GM23248 (cell line): ENCODE measurements around the gene MAN1C1. TPM values are rescaled to one million over a fixed set of nuclear protein-coding genes. Genes with fewer than 3 reads are reported as not detected.

ENCODE experiments used
- DNase-seq: peaks from one replicate; pipeline ENCODE4 v3.0.0-alpha.2; 2015
- H2AFZ ChIP-seq: fragments of 200-600 bp; sonication (generic); 2 replicates; pipeline ENCODE4 v1.6.1; 2016; ENCODE audit warnings: antibody characterized with exemption
- H3F3A ChIP-seq: fragments of 200-600 bp; sonication (generic); 2 replicates; pipeline ENCODE4 v1.6.1; 2016; ENCODE audit warnings: mild to moderate bottlenecking, antibody characterized with exemption, mixed run types; ENCODE audit not compliant: insufficient read depth
- H3K27ac ChIP-seq: fragments of 200-600 bp; sonication (generic); 2 replicates; pipeline ENCODE4 v1.5.1; 2016; ENCODE audit warnings: mild to moderate bottlenecking
- H3K27me3 ChIP-seq: fragments of 200-600 bp; sonication (generic); replicated peaks from 2 replicates; pipeline ENCODE4 v1.6.1; 2016; ENCODE audit warnings: mild to moderate bottlenecking; ENCODE audit not compliant: insufficient read depth
- H3K36me3 ChIP-seq: fragments of 200-600 bp; sonication (generic); 2 replicates; pipeline ENCODE4 v1.6.1; 2016; ENCODE audit warnings: low read depth, mild to moderate bottlenecking
- H3K4me1 ChIP-seq: fragments of 200-600 bp; sonication (generic); 2 replicates; pipeline ENCODE4 v1.6.1; 2016; ENCODE audit warnings: mild to moderate bottlenecking; ENCODE audit not compliant: insufficient read depth
- H3K4me2 ChIP-seq: fragments of 200-600 bp; sonication (generic); one replicate; pipeline ENCODE4 v1.6.1; 2016; ENCODE audit warnings: mild to moderate bottlenecking; ENCODE audit not compliant: unreplicated experiment
- H3K4me3 ChIP-seq: fragments of 200-600 bp; sonication (generic); 2 replicates; pipeline ENCODE4 v1.5.1; 2016; ENCODE audit warnings: mild to moderate bottlenecking
- H3K79me2 ChIP-seq: fragments of 200-600 bp; sonication (generic); 2 replicates; pipeline ENCODE4 v1.6.1; 2016; ENCODE audit warnings: mild to moderate bottlenecking; ENCODE audit not compliant: insufficient read depth
- H3K9ac ChIP-seq: fragments of 200-600 bp; sonication (generic); 2 replicates; pipeline ENCODE4 v1.6.1; 2016; ENCODE audit warnings: mild to moderate bottlenecking
- H3K9me2 ChIP-seq: fragments of 200-600 bp; sonication (generic); 2 replicates; pipeline ENCODE4 v1.6.1; 2016; ENCODE audit warnings: mixed run types, mild to moderate bottlenecking, moderate library complexity; ENCODE audit not compliant: insufficient read depth
- H3K9me3 ChIP-seq: fragments of 200-600 bp; sonication (generic); one replicate; pipeline ENCODE4 v1.6.1; 2017; ENCODE audit warnings: low read depth
- H4K20me1 ChIP-seq: fragments of 200-600 bp; sonication (generic); 2 replicates; pipeline ENCODE4 v1.6.0; 2016; ENCODE audit not compliant: insufficient read depth
- EZH2 ChIP-seq: fragments of 200-600 bp; sonication (generic); IDR thresholded peaks from 2 replicates; pipeline ENCODE4 v1.6.1; 2018; ENCODE audit warnings: antibody characterized with exemption, mild to moderate bottlenecking; ENCODE audit not compliant: insufficient read depth, poor library complexity, severe bottlenecking
- EZH2phosphoT487 ChIP-seq: fragments of 200-600 bp; sonication (generic); IDR thresholded peaks from 2 replicates; pipeline ENCODE4 v1.6.1; 2018; ENCODE audit warnings: antibody characterized with exemption, moderate library complexity, mild to moderate bottlenecking, low read depth; ENCODE audit not compliant: insufficient read depth
- WGBS, 2 experiments: methylation state at CpG; one replicate each; pipeline ENCODE4 v1.1.6; 2015 to 2017; ENCODE audit warnings: low lambda C conversion rate in 2 of 2, low coverage in 1 of 2; ENCODE audit errors: missing lambda C conversion rate in 2 of 2; 5-methylcytosine and 5-hydroxymethylcytosine counted together
- in situ Hi-C: fragments of 300-500 bp; cut with MboI; formaldehyde crosslinking; loops from 2 replicates; pipeline ENCODE4 v1.15.0; 2020
- polyA plus RNA-seq: library from polyadenylated mRNA; unstranded; fragments of >200 nt; fragmentation: Nextera tagmentation; extraction: Ambion mirVana; gene quantifications from 2 replicates; pipeline ENCODE4 v1.2.1, GENCODE V29; 2016
- total RNA-seq: library from RNA; depleted of rRNA; stranded (reverse); fragments of >200 nt; shearing (Covaris generic); gene quantifications from 2 replicates; pipeline ENCODE4 v1.2.3, GENCODE V29; 2014

The MAN1C1 gene
- total and polyA plus RNA-seq, 2 experiments from 2014 or later: 0.29 to 1.1 TPM

GRCh38 chr1:25711555-25712298, 95.1 kb downstream of the MAN1C1 start:
- peak; percentile 46 for DNase-seq
- peaks cover 27% of the 10 kb centered on the region for H3K4me1 ChIP-seq
- no peaks in the 10 kb centered on the region for H3K79me2 ChIP-seq
- H2AFZ ChIP-seq: no peak overlapping the region
- H3K27me3 ChIP-seq: no peaks in the 10 kb centered on the region
- TF ChIP-seq EZH2phosphoT487 (no peak), EZH2 (no peak)
- H3K9me3 ChIP-seq: no peaks in the 10 kb centered on the region
- no peak overlapping the region for H3K9ac ChIP-seq
- 89 to 91% methylated on average over 11 to 16 of the region's 16 CpGs for WGBS, 2 experiments
- H3K27ac ChIP-seq: no peak overlapping the region
- in situ Hi-C loops: no loop called here
- H4K20me1 ChIP-seq: no peaks in the 10 kb centered on the region
- H3K4me3 ChIP-seq: no peak overlapping the region
- no peaks in the 10 kb centered on the region for H3K36me3 ChIP-seq
- no peak overlapping the region for H3K4me2 ChIP-seq
- no peaks in the 10 kb centered on the region for H3K9me2 ChIP-seq
- peaks cover 18% of the 10 kb centered on the region for H3F3A ChIP-seq

GRCh38 chr1:25712299-25712970, 95.8 kb downstream of the MAN1C1 start:
- H3K27ac ChIP-seq: no peak overlapping the region
- H3K79me2 ChIP-seq: no peaks in the 10 kb centered on the region
- no peak overlapping the region for H3K4me2 ChIP-seq
- H3F3A ChIP-seq: peaks cover 11% of the 10 kb centered on the region
- H3K9me2 ChIP-seq: no peaks in the 10 kb centered on the region
- in situ Hi-C loops: no loop called here
- WGBS, 2 experiments: 93 to 95% methylated on average over 8 of the region's 8 CpGs
- no peak overlapping the region for H3K4me3 ChIP-seq
- no peak overlapping the region for H3K9ac ChIP-seq
- H3K9me3 ChIP-seq: no peaks in the 10 kb centered on the region
- TF ChIP-seq EZH2phosphoT487: no peak
- no peak for TF ChIP-seq EZH2
- DNase-seq: no peak
- no peaks in the 10 kb centered on the region for H4K20me1 ChIP-seq
- peaks cover 20% of the 10 kb centered on the region for H3K4me1 ChIP-seq
- H2AFZ ChIP-seq: no peak overlapping the region
- H3K27me3 ChIP-seq: no peaks in the 10 kb centered on the region
- no peaks in the 10 kb centered on the region for H3K36me3 ChIP-seq

GRCh38 chr1:25713961-25714360, 97.4 kb downstream of the MAN1C1 start:
- H3K79me2 ChIP-seq: no peaks in the 10 kb centered on the region
- no peaks in the 10 kb centered on the region for H3K27me3 ChIP-seq
- H3K27ac ChIP-seq: no peak overlapping the region
- H3K36me3 ChIP-seq: no peaks in the 10 kb centered on the region
- no peaks in the 10 kb centered on the region for H3K9me2 ChIP-seq
- in situ Hi-C loops: no loop called here
- peaks cover 11% of the 10 kb centered on the region for H3F3A ChIP-seq
- H3K9ac ChIP-seq: no peak overlapping the region
- no peaks in the 10 kb centered on the region for H3K9me3 ChIP-seq
- H3K4me3 ChIP-seq: no peak overlapping the region
- no peak overlapping the region for H3K4me2 ChIP-seq
- TF ChIP-seq EZH2phosphoT487: no peak
- TF ChIP-seq EZH2: no peak
- 85 to 92% methylated on average over 4 of the region's 4 CpGs for WGBS, 2 experiments
- H2AFZ ChIP-seq: no peak overlapping the region
- H4K20me1 ChIP-seq: no peaks in the 10 kb centered on the region
- H3K4me1 ChIP-seq: peaks cover 6% of the 10 kb centered on the region
- DNase-seq: no peak

DNA sequence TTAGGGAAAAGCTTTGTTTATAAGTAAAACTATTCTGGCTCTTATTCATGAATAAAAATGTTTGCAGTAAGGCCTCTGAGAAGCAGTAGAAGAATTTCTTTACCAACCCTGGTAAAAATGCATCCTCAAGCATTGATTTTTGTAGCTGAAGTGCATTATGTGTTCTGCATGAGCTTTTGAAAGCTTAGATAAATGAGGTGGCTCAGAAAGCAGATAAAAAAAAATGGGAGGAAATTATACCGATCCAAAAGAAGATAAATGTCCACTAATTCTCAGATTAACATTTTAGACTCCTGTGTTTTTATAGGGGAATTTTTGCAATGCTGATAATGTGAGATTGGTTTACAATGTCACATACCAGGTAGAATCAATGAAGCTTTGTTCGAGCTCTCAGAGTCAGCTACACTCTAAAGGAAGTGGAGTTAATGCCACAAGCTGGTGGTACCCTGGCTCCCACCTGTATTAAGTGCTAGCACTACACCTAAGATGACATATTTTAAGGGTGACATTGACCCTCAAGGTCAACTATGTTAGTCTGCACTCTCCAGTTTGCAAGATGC, 97.9 kb downstream of the MAN1C1 start:
- 61 to 71% methylated on average over 2 of the region's 2 CpGs for WGBS, 2 experiments
- no peaks in the 10 kb centered on the region for H3K79me2 ChIP-seq
- no peak overlapping the region for H3K4me3 ChIP-seq
- no peaks in the 10 kb centered on the region for H3K9me3 ChIP-seq
- no peaks in the 10 kb centered on the region for H4K20me1 ChIP-seq
- H3K9me2 ChIP-seq: no peaks in the 10 kb centered on the region
- in situ Hi-C loops: no loop called here
- H2AFZ ChIP-seq: no peak overlapping the region
- no peak overlapping the region for H3K27ac ChIP-seq
- DNase-seq: no peak
- H3K36me3 ChIP-seq: no peaks in the 10 kb centered on the region
- no peak overlapping the region for H3K4me2 ChIP-seq
- H3F3A ChIP-seq: peaks cover 11% of the 10 kb centered on the region
- H3K27me3 ChIP-seq: no peaks in the 10 kb centered on the region
- no peak for TF ChIP-seq EZH2
- TF ChIP-seq EZH2phosphoT487: no peak
- H3K9ac ChIP-seq: no peak overlapping the region
- H3K4me1 ChIP-seq: peaks cover 6% of the 10 kb centered on the region; the same call in 1 of the 2 replicates
